ENCODE data around the gene PRKAR1B. TPM values are rescaled to one million over a fixed set of nuclear protein-coding genes. Genes with fewer than 3 reads are reported as not detected.

The PRKAR1B gene
- total and polyA plus RNA-seq, 7 experiments from 2014 or later: 16.1 to 51.4 (median 28.7) TPM

GRCh38 chr7:539731-540411 is 187.2 kb downstream of the PRKAR1B start:
- Mint-ChIP-seq H3K4me1 (peaks cover 0 to 3% (median 0%) of the 10 kb centered on the region in 7 donors), H3K27me3 (no peaks in the 10 kb centered on the region), H3K36me3 (no peaks in the 10 kb centered on the region), H3K27ac (peak overlapping the region in 1 of 9 donors; percentile 10), H3K4me3 (no peak overlapping the region), H3K9me3 (peaks cover 0 to 7% (median 0%) of the 10 kb centered on the region in 11 donors)
- intact Hi-C loops (cut with micrococcal nuclease): no loop called here
- H3K36me3 ChIP-seq (ENCODE audit: control insufficient read depth in 2 of 3, insufficient read depth in 3 of 3, low read length in 3 of 3): no peaks in the 10 kb centered on the region
- no peak for ATAC-seq
- no peaks in the 10 kb centered on the region for H3K27me3 ChIP-seq (ENCODE audit: control insufficient read depth in 2 of 2, insufficient read depth in 2 of 2, low read length in 2 of 2)
- no peak for DNase-seq
- H3K9me3 ChIP-seq (ENCODE audit: control insufficient read depth in 2 of 3, low read length in 3 of 3): peaks cover 0 to 5% (median 0%) of the 10 kb centered on the region in 3 experiments
- POLR2A ChIA-PET: no interaction called here
- H3K4me3 ChIP-seq (ENCODE audit: low read length): no peak overlapping the region
- no peaks in the 10 kb centered on the region for H3K4me1 ChIP-seq (ENCODE audit: control insufficient read depth in 2 of 2, insufficient read depth in 2 of 2, low read length in 2 of 2)
- no peak overlapping the region for H3K27ac ChIP-seq (ENCODE audit: low read depth, low read length)
- CTCF ChIA-PET: no interaction called here

- H3K27me3 Mint-ChIP-seq: no peaks in the 10 kb centered on the region
- POLR2A ChIA-PET: interaction anchor here (0.5 kb wide), 1 partner anchor 226 kb away, joined by 3 read pairs; no protein-coding TSS in a partner anchor
- no peaks in the 10 kb centered on the region for H3K36me3 Mint-ChIP-seq
- Histone ChIP-seq H3K9me3 (ENCODE audit: control insufficient read depth in 2 of 3, low read length in 3 of 3) (peaks cover 0 to 5% (median 0%) of the 10 kb centered on the region in 3 experiments), H3K27ac (ENCODE audit: low read depth, low read length) (no peak overlapping the region), H3K4me3 (ENCODE audit: low read length) (no peak overlapping the region), H3K36me3 (ENCODE audit: control insufficient read depth in 2 of 3, insufficient read depth in 3 of 3, low read length in 3 of 3) (no peaks in the 10 kb centered on the region), H3K4me1 (ENCODE audit: control insufficient read depth in 2 of 2, insufficient read depth in 2 of 2, low read length in 2 of 2) (no peaks in the 10 kb centered on the region), H3K27me3 (ENCODE audit: control insufficient read depth in 2 of 2, insufficient read depth in 2 of 2, low read length in 2 of 2) (no peaks in the 10 kb centered on the region)
- CTCF ChIA-PET: interaction anchor here (0.6 kb wide), 1 partner anchor 212 kb away, joined by 4 read pairs; no protein-coding TSS in a partner anchor
- H3K9me3 Mint-ChIP-seq: peaks cover 0 to 7% (median 0%) of the 10 kb centered on the region in 11 donors
- peaks cover 0 to 3% (median 0%) of the 10 kb centered on the region in 7 donors for H3K4me1 Mint-ChIP-seq
- H3K27ac Mint-ChIP-seq: no peak overlapping the region
- no peak for DNase-seq
- intact Hi-C loops (cut with micrococcal nuclease): no loop called here
- H3K4me3 Mint-ChIP-seq: no peak overlapping the region
- no peak for ATAC-seq
Observed at GRCh38 chr7:538764-539685, 188.1 kb downstream of the PRKAR1B start.

GRCh38 chr7:537911-538634 is 189.0 kb downstream of the PRKAR1B start:
- Histone ChIP-seq H3K4me1 (ENCODE audit: control insufficient read depth in 2 of 2, insufficient read depth in 2 of 2, low read length in 2 of 2) (no peaks in the 10 kb centered on the region), H3K27ac (ENCODE audit: low read depth, low read length) (no peak overlapping the region), H3K4me3 (ENCODE audit: low read length) (no peak overlapping the region), H3K9me3 (ENCODE audit: control insufficient read depth in 2 of 3, low read length in 3 of 3) (peaks cover 0 to 5% (median 0%) of the 10 kb centered on the region in 3 experiments), H3K27me3 (ENCODE audit: control insufficient read depth in 2 of 2, insufficient read depth in 2 of 2, low read length in 2 of 2) (no peaks in the 10 kb centered on the region), H3K36me3 (ENCODE audit: control insufficient read depth in 2 of 3, insufficient read depth in 3 of 3, low read length in 3 of 3) (no peaks in the 10 kb centered on the region)
- intact Hi-C loops (cut with micrococcal nuclease): no loop called here
- POLR2A ChIA-PET: interaction anchor here (0.5 to 0.6 kb wide), 2 partner anchors 83 to 227 kb away, joined by 3 read pairs; no protein-coding TSS in a partner anchor
- Mint-ChIP-seq H3K27me3 (no peaks in the 10 kb centered on the region), H3K4me1 (peaks cover 0 to 3% (median 0%) of the 10 kb centered on the region in 7 donors), H3K27ac (no peak overlapping the region), H3K4me3 (no peak overlapping the region), H3K9me3 (peaks cover 0 to 7% (median 0%) of the 10 kb centered on the region in 11 donors), H3K36me3 (no peaks in the 10 kb centered on the region)
- CTCF ChIA-PET: no interaction called here
- DNase-seq: no peak
- no peak for ATAC-seq

GRCh38 chr7:536231-536630 is 190.8 kb downstream of the PRKAR1B start:
- peaks cover 0 to 5% (median 0%) of the 10 kb centered on the region in 3 experiments for H3K9me3 ChIP-seq (ENCODE audit: control insufficient read depth in 2 of 3, low read length in 3 of 3)
- H3K4me1 ChIP-seq (ENCODE audit: control insufficient read depth in 2 of 2, insufficient read depth in 2 of 2, low read length in 2 of 2): no peaks in the 10 kb centered on the region
- POLR2A ChIA-PET: no interaction called here
- no peaks in the 10 kb centered on the region for H3K27me3 ChIP-seq (ENCODE audit: control insufficient read depth in 2 of 2, insufficient read depth in 2 of 2, low read length in 2 of 2)
- Mint-ChIP-seq H3K9me3 (peaks cover 0 to 7% (median 0%) of the 10 kb centered on the region in 11 donors), H3K27ac (no peak overlapping the region), H3K4me1 (peaks cover 0 to 5% (median 0%) of the 10 kb centered on the region in 7 donors), H3K36me3 (no peaks in the 10 kb centered on the region), H3K27me3 (peaks cover 0 to 1% (median 0%) of the 10 kb centered on the region in 5 donors), H3K4me3 (no peak overlapping the region)
- no peaks in the 10 kb centered on the region for H3K36me3 ChIP-seq (ENCODE audit: control insufficient read depth in 2 of 3, insufficient read depth in 3 of 3, low read length in 3 of 3)
- no peak overlapping the region for H3K27ac ChIP-seq (ENCODE audit: low read depth, low read length)
- CTCF ChIA-PET: no interaction called here
- no peak for DNase-seq
- H3K4me3 ChIP-seq (ENCODE audit: low read length): no peak overlapping the region
- no peak for ATAC-seq
- intact Hi-C loops (cut with micrococcal nuclease): no loop called here

GRCh38 chr7:534959-535358 is 192.1 kb downstream of the PRKAR1B start:
- intact Hi-C loops (cut with micrococcal nuclease): no loop called here
- no peak for ATAC-seq

GRCh38 chr7:534075-534474 is 193.0 kb downstream of the PRKAR1B start:
- H3K9me3 Mint-ChIP-seq: peaks cover 0 to 1% (median 0%) of the 10 kb centered on the region in 11 donors
- no peak overlapping the region for H3K4me3 Mint-ChIP-seq
- ChIA-PET CTCF (no interaction called here), POLR2A (no interaction called here)
- DNase-seq: no peak
- H3K27ac ChIP-seq (ENCODE audit: low read depth, low read length): no peak overlapping the region
- no peaks in the 10 kb centered on the region for H3K27me3 ChIP-seq (ENCODE audit: control insufficient read depth in 2 of 2, insufficient read depth in 2 of 2, low read length in 2 of 2)
- peaks cover 0 to 6% (median 0%) of the 10 kb centered on the region in 7 donors for H3K4me1 Mint-ChIP-seq
- no peaks in the 10 kb centered on the region for H3K9me3 ChIP-seq (ENCODE audit: control insufficient read depth in 2 of 3, low read length in 3 of 3)
- no peak overlapping the region for H3K27ac Mint-ChIP-seq
- no peaks in the 10 kb centered on the region for H3K36me3 Mint-ChIP-seq
- peaks cover 0 to 6% (median 0%) of the 10 kb centered on the region in 5 donors for H3K27me3 Mint-ChIP-seq
- ATAC-seq: no peak
- no peaks in the 10 kb centered on the region for H3K4me1 ChIP-seq (ENCODE audit: control insufficient read depth in 2 of 2, insufficient read depth in 2 of 2, low read length in 2 of 2)
- H3K4me3 ChIP-seq (ENCODE audit: low read length): no peak overlapping the region
- no peaks in the 10 kb centered on the region for H3K36me3 ChIP-seq (ENCODE audit: control insufficient read depth in 2 of 3, insufficient read depth in 3 of 3, low read length in 3 of 3)
- intact Hi-C loops (cut with micrococcal nuclease): no loop called here

More at GRCh38 chr7:534959-535358, 192.1 kb downstream of the PRKAR1B start:
- ChIA-PET POLR2A (no interaction called here), CTCF (no interaction called here)
- Mint-ChIP-seq H3K27me3 (peaks cover 0 to 6% (median 0%) of the 10 kb centered on the region in 5 donors), H3K27ac (peak overlapping the region in 1 of 9 donors; percentile 39), H3K4me1 (peaks cover 0 to 6% (median 0%) of the 10 kb centered on the region in 7 donors), H3K9me3 (peaks cover 0 to 1% (median 0%) of the 10 kb centered on the region in 11 donors), H3K36me3 (no peaks in the 10 kb centered on the region), H3K4me3 (no peak overlapping the region)
- DNase-seq: no peak
- Histone ChIP-seq H3K27ac (ENCODE audit: low read depth, low read length) (no peak overlapping the region), H3K4me3 (ENCODE audit: low read length) (no peak overlapping the region), H3K36me3 (ENCODE audit: control insufficient read depth in 2 of 3, insufficient read depth in 3 of 3, low read length in 3 of 3) (no peaks in the 10 kb centered on the region), H3K4me1 (ENCODE audit: control insufficient read depth in 2 of 2, insufficient read depth in 2 of 2, low read length in 2 of 2) (no peaks in the 10 kb centered on the region), H3K27me3 (ENCODE audit: control insufficient read depth in 2 of 2, insufficient read depth in 2 of 2, low read length in 2 of 2) (no peaks in the 10 kb centered on the region), H3K9me3 (ENCODE audit: control insufficient read depth in 2 of 3, low read length in 3 of 3) (no peaks in the 10 kb centered on the region)

Measured in naive thymus-derived CD4-positive, alpha-beta T cell (primary cell).